ENCODE data around the gene MTARC1. TPM values are rescaled to one million over a fixed set of nuclear protein-coding genes. Genes with fewer than 3 reads are reported as not detected.
A peak's percentile ranks its signal among the peaks of the same experiment; 100 is the strongest.

MTARC1 gene
- total and polyA plus RNA-seq, 2 of the 4 experiments (the other 2 are of a cell fraction): 0.18 to 0.55 TPM

GRCh38 chr1:220824031-220824989 is 37.6 kb downstream of the MTARC1 start:
- Histone ChIP-seq H4K5ac (ENCODE audit: low read depth, low read length) (peak overlapping the region; percentile 67), H3K56ac (ENCODE audit: extremely low read depth, insufficient read depth, low read length) (no peak overlapping the region), H3K27me3 (ENCODE audit: control insufficient read depth, insufficient read depth, low read length) (peaks cover 4% of the 10 kb centered on the region), H4K20me1 (ENCODE audit: insufficient read depth, low read length) (no peaks in the 10 kb centered on the region), H3K36me3 (ENCODE audit: control insufficient read depth, insufficient read depth, low read length) (no peaks in the 10 kb centered on the region), H2BK20ac (ENCODE audit: low read depth, low read length) (peak overlapping the region; percentile 43), H2AK5ac (ENCODE audit: low read depth, low read length) (peak overlapping the region; percentile 26; the same call in 1 of the 2 replicates), H3K9ac (ENCODE audit: low read depth, low read length) (no peak overlapping the region), H3K79me1 (ENCODE audit: low read depth in 1 of 2, low read length in 2 of 2) (no peaks in the 10 kb centered on the region), H3K23ac (ENCODE audit: low read depth, low read length) (no peak overlapping the region), H3K4ac (ENCODE audit: low read depth, low read length) (peak overlapping the region; percentile 22; the same call in 1 of the 2 replicates), H2BK5ac (ENCODE audit: low read depth, low read length, poor library complexity, severe bottlenecking) (peak overlapping the region; percentile 56), H2BK15ac (ENCODE audit: low read depth, low read length) (peak overlapping the region; percentile 65; the same call in 1 of the 3 replicates), H3K14ac (replicated peaks; ENCODE audit: low read depth, low read length) (no peak overlapping the region), H2AK9ac (replicated peaks; ENCODE audit: low read depth, low read length, poor library complexity) (no peak overlapping the region), H3K4me3 (ENCODE audit: insufficient read depth, low read depth, low read length) (no peak overlapping the region), H3K18ac (ENCODE audit: low read depth, low read length) (peak overlapping the region; percentile 91), H3K9me3 (ENCODE audit: control insufficient read depth, insufficient read depth, low read length) (no peaks in the 10 kb centered on the region), H3K9me1 (ENCODE audit: insufficient read depth, low read length) (peaks cover 2% of the 10 kb centered on the region; the same call in 1 of the 2 replicates), H2AFZ (replicated peaks; ENCODE audit: low read length, poor library complexity) (no peak overlapping the region), H4K8ac (ENCODE audit: low read depth in 2 of 2, low read length in 2 of 2) (no peak overlapping the region), H2BK120ac (ENCODE audit: low read depth, low read length) (peak overlapping the region; percentile 47), H3K4me1 (ENCODE audit: control insufficient read depth, insufficient read depth, low read length) (peaks cover 21% of the 10 kb centered on the region), H3K27ac (ENCODE audit: insufficient read depth, low read length) (peak overlapping the region; percentile 27; the same call in 1 of the 2 replicates), H4K91ac (ENCODE audit: insufficient read depth, low read depth, low read length) (peak overlapping the region; percentile 40), H3K4me2 (ENCODE audit: low read depth, low read length) (peak overlapping the region; percentile 14; the same call in 1 of the 2 replicates)
- TF ChIP-seq MXI1 (IDR thresholded peaks at IDR 0.05; ENCODE audit: borderline replicate concordance, low read depth, low read length) (no peak), MAZ (IDR thresholded peaks at IDR 0.05; ENCODE audit: borderline replicate concordance, low read depth, low read length) (no peak)
- no TSS peak for BruUV-seq (replicated peaks)
- dilution Hi-C loops (cut with HindIII; ENCODE audit: low sequenced_read_pairs, unreplicated experiment) (no loop called here), in situ Hi-C loops (cut with MboI; ENCODE audit: low sequenced_read_pairs) (no loop called here), intact Hi-C loops (cut with micrococcal nuclease) (no loop called here)
- WGBS, 2 experiments (ENCODE audit: extremely low coverage in 2 of 2, insufficient read length in 1 of 2): no CpG with 5 or more reads among the region's 9 CpGs
- ChIA-PET POLR2A (ENCODE audit: unreplicated experiment) (no interaction called here), CTCF (interaction anchor here (1.0 kb wide), 1 partner anchor 48 kb away, joined by 3 read pairs; no protein-coding TSS in a partner anchor)
- peak; percentile 27 for DNase-seq
- peak; percentile 42 for ATAC-seq (ENCODE audit: low read depth)

All from IMR-90 (cell line).